Endodermal cell (in vitro differentiated cells): ENCODE measurements around the gene AP1G2. TPM values are rescaled to one million over a fixed set of nuclear protein-coding genes. Genes with fewer than 3 reads are reported as not detected.

ENCODE experiments used
- DNase-seq: peaks from one replicate; pipeline ENCODE4 v3.0.0-alpha.2; 2017
- H3K27ac ChIP-seq: 2 replicates; pipeline ENCODE4 v1.5.1; 2013; ENCODE audit warnings: mild to moderate bottlenecking, low read depth, low read length, moderate library complexity
- H3K27me3 ChIP-seq: 2 replicates; pipeline ENCODE4 v1.6.1; 2013; ENCODE audit warnings: mild to moderate bottlenecking, low read length, moderate library complexity; ENCODE audit not compliant: insufficient read depth, control insufficient read depth, poor library complexity, severe bottlenecking
- H3K36me3 ChIP-seq: 2 replicates; pipeline ENCODE4 v1.7.0; 2013; ENCODE audit warnings: mild to moderate bottlenecking, low read length, moderate library complexity; ENCODE audit not compliant: control insufficient read depth, insufficient read depth
- H3K4me1 ChIP-seq: one replicate; pipeline ENCODE4 v1.7.0; 2013; ENCODE audit warnings: low read length; ENCODE audit not compliant: control insufficient read depth, insufficient read depth
- H3K4me3 ChIP-seq: 2 replicates; pipeline ENCODE4 v1.5.1; 2013; ENCODE audit warnings: mild to moderate bottlenecking, low read length, moderate library complexity
- H3K9ac ChIP-seq: 2 replicates; pipeline ENCODE4 v1.6.1; 2013; ENCODE audit warnings: mild to moderate bottlenecking, low read length, moderate library complexity; ENCODE audit not compliant: poor library complexity, severe bottlenecking; ENCODE audit errors: extremely low read depth
- H3K9me3 ChIP-seq: 2 replicates; pipeline ENCODE4 v1.6.1; 2013; ENCODE audit warnings: mild to moderate bottlenecking, low read length, moderate library complexity; ENCODE audit not compliant: control insufficient read depth
- H3K27ac Mint-ChIP-seq: 2 replicates; pipeline ENCODE4 v1.8.0; 2020; ENCODE audit warnings: mixed read lengths
- H3K27me3 Mint-ChIP-seq: 2 replicates; pipeline ENCODE4 v1.8.0; 2021; ENCODE audit warnings: mild to moderate bottlenecking, mixed read lengths; ENCODE audit not compliant: insufficient read depth
- H3K36me3 Mint-ChIP-seq: 2 replicates; pipeline ENCODE4 v1.8.0; 2020; ENCODE audit warnings: low read depth, mixed read lengths
- H3K4me1 Mint-ChIP-seq: 2 replicates; pipeline ENCODE4 v1.8.0; 2020; ENCODE audit warnings: mixed read lengths
- H3K4me3 Mint-ChIP-seq: 2 replicates; pipeline ENCODE4 v1.8.0; 2020; ENCODE audit warnings: mild to moderate bottlenecking, moderate library complexity, mixed read lengths
- H3K9me3 Mint-ChIP-seq: 2 replicates; pipeline ENCODE4 v1.8.0; 2020; ENCODE audit warnings: mild to moderate bottlenecking, mixed read lengths
- CTCF ChIP-seq: fragments of 200-600 bp; sonication (generic); conservative IDR thresholded peaks from 2 replicates; pipeline ENCODE4 v1.5.0; 2021; ENCODE audit warnings: antibody characterized with exemption, mild to moderate bottlenecking
- WGBS, 2 experiments: methylation state at CpG; one replicate each; pipeline versions ENCODE4 v1.1.5 to v1.1.7; 2013; ENCODE audit warnings: missing lambda C conversion rate in 2 of 2, mixed read lengths in 1 of 2; ENCODE audit not compliant: insufficient coverage in 1 of 2, insufficient read length in 1 of 2; 5-methylcytosine and 5-hydroxymethylcytosine counted together
- total RNA-seq, 2 donors: library from RNA; stranded (reverse); fragmentation: NEBNext Ultra II Directional in 1 of 2; extraction: Animal tissue kit (Norgen Biotek cat#: 25700) in 1 of 2; gene quantifications; 2 replicates in 1 of 2; 3 replicates in 1 of 2; pipeline ENCODE4 v1.2.1, GENCODE V29; 2021

AP1G2 gene
- total RNA-seq, 2 donors from 2014 or later, result 203 to 209 TPM

DNA sequence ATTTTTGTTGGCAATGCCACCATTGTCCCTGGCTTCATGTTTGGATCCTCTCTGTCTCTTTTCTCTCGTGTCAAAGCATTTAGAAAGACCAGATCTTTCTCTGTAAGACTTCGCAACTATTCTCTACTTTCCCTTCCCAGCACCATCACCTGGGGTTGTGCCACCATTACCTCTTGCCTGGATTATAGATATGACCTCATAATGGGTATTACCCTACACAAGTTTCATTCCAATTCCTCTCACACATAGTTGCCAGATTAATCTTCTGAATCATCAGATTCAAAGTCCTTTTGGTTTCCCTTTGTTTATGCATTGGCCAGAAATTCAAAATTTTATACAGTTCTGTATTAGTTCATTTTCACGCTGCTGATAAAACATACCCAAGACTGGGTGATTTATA, 41.4 kb upstream of the AP1G2 start:
- H3K36me3 ChIP-seq, result no peaks in the 10 kb centered on the region
- no peak for DNase-seq
- no peak overlapping the region for H3K4me3 Mint-ChIP-seq
- H3K36me3 Mint-ChIP-seq, result no peaks in the 10 kb centered on the region
- H3K27ac Mint-ChIP-seq, result no peak overlapping the region
- no peak for TF ChIP-seq CTCF
- H3K9ac ChIP-seq, result no peak overlapping the region
- peaks cover 9% of the 10 kb centered on the region for H3K27me3 Mint-ChIP-seq
- peaks cover 16% of the 10 kb centered on the region for H3K9me3 Mint-ChIP-seq
- H3K4me3 ChIP-seq, result no peak overlapping the region
- no peak overlapping the region for H3K27ac ChIP-seq
- 84 to 100% methylated on average over 2 to 3 of the region's 3 CpGs for WGBS, 2 experiments
- peaks cover 6% of the 10 kb centered on the region for H3K4me1 ChIP-seq
- peaks cover 10% of the 10 kb centered on the region for H3K9me3 ChIP-seq
- H3K27me3 ChIP-seq, result no peaks in the 10 kb centered on the region
- peaks cover 19% of the 10 kb centered on the region for H3K4me1 Mint-ChIP-seq

GRCh38 chr14:23608454-23608853, 40.9 kb upstream of the AP1G2 start:
- no peaks in the 10 kb centered on the region for H3K36me3 Mint-ChIP-seq
- Histone ChIP-seq H3K9me3 (peaks cover 10% of the 10 kb centered on the region), H3K4me3 (no peak overlapping the region), H3K9ac (no peak overlapping the region), H3K4me1 (peaks cover 6% of the 10 kb centered on the region), H3K27ac (no peak overlapping the region), H3K36me3 (no peaks in the 10 kb centered on the region), H3K27me3 (no peaks in the 10 kb centered on the region)
- H3K27me3 Mint-ChIP-seq, result peaks cover 9% of the 10 kb centered on the region
- no peak overlapping the region for H3K27ac Mint-ChIP-seq
- H3K9me3 Mint-ChIP-seq, result peaks cover 16% of the 10 kb centered on the region
- 73% methylated on average over 1 of the region's 1 CpG; no CpG with 5 or more reads in 1 of the 2 experiments for WGBS, 2 experiments
- TF ChIP-seq CTCF, result no peak
- H3K4me1 Mint-ChIP-seq, result peaks cover 13% of the 10 kb centered on the region
- no peak overlapping the region for H3K4me3 Mint-ChIP-seq
- no peak for DNase-seq

- no peaks in the 10 kb centered on the region for H3K36me3 Mint-ChIP-seq
- WGBS, 2 experiments, result 81 to 89% methylated on average over 5 to 6 of the region's 6 CpGs
- H3K27ac Mint-ChIP-seq, result no peak overlapping the region
Observed at GRCh38 chr14:23605931-23606585, 38.5 kb upstream of the AP1G2 start.

More at GRCh38 chr14:23605931-23606585, 38.5 kb upstream of the AP1G2 start:
- H3K9me3 ChIP-seq, result peaks cover 10% of the 10 kb centered on the region
- peaks cover 4% of the 10 kb centered on the region for H3K4me1 ChIP-seq
- H3K4me3 ChIP-seq, result no peak overlapping the region
- H3K27me3 ChIP-seq, result no peaks in the 10 kb centered on the region
- H3K36me3 ChIP-seq, result no peaks in the 10 kb centered on the region
- H3K9me3 Mint-ChIP-seq, result peaks cover 16% of the 10 kb centered on the region
- H3K27me3 Mint-ChIP-seq, result peaks cover 9% of the 10 kb centered on the region
- DNase-seq, result no peak
- no peak overlapping the region for H3K4me3 Mint-ChIP-seq
- TF ChIP-seq CTCF, result no peak
- H3K27ac ChIP-seq, result no peak overlapping the region
- H3K9ac ChIP-seq, result no peak overlapping the region
- H3K4me1 Mint-ChIP-seq, result peaks cover 5% of the 10 kb centered on the region
